ENCODE results near the gene POU2F1.

The POU2F1 gene

DNA sequence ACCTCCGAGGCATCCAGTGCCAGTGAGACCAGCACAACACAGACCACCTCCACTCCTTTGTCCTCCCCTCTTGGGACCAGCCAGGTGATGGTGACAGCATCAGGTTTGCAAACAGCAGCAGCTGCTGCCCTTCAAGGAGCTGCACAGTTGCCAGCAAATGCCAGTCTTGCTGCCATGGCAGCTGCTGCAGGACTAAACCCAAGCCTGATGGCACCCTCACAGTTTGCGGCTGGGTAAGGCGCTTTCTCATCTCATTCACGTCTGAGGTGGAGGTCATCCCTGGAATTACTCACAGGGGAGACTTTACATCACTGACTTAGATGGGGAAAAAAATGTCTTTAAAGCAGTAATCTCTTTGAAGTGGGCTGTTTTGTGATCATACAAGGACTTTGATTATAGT is 191.4 kb downstream of the POU2F1 start:
- in situ Hi-C loops (cut with MboI; ENCODE audit: low sequenced_read_pairs): no loop called here

DNA sequence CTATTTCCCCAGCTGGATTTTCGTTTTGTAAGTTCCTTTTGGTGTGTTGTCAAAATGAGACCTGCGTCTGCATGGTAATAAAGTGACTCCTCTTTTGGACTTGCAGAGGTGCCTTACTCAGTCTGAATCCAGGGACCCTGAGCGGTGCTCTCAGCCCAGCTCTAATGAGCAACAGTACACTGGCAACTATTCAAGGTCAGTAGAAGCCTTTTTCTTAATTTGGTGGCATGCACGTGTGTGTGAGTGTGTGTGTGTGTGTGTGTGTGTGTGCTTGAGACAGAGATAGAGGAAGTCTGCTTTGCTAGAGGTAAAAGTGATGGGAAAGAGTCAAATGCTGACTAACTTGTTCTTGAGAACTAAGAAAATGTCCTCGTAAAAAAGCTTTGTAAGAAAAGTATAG is 192.2 kb downstream of the POU2F1 start:
- in situ Hi-C loops (cut with MboI; ENCODE audit: low sequenced_read_pairs): no loop called here

DNA sequence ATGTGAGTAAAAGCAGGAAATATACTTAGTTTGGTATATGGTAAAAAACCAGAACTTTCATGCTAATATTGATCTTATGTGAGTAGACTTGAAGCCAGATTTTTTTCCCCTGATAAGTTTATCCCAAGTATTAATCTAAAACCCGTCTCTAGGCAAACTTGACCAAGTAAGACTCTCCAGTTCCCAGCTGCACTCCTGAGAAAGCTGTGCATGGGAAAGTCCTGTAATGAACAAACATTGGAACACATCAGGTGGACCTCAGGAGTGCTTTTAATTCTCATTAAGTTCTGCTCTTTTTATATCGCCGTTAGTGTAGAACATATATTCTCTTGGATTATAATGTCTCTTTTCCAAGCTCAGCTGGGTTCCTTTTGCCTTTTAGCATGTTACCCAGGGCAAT is 192.6 kb downstream of the POU2F1 start:
- in situ Hi-C loops (cut with MboI; ENCODE audit: low sequenced_read_pairs): no loop called here

DNA sequence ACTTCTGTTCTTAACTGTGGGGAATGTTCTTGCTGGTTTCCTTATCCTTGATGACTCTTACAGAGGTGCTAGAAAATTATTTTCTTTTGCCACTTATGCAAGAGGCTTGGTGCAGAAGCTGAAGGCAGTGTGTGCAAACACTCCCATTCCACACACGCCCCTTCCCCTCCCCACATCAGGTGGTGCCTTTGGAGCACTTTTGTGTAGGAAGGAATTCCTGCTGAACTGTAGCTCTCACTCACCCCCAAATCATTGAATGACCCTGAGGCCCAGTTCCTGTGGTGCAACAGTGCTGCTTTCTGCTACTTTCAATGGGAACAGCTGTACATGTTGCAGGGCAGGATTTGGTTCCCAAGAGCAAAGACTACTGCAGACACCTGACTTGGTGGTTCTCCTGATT is 195.8 kb downstream of the POU2F1 start:
- in situ Hi-C loops (cut with MboI; ENCODE audit: low sequenced_read_pairs): no loop called here

DNA sequence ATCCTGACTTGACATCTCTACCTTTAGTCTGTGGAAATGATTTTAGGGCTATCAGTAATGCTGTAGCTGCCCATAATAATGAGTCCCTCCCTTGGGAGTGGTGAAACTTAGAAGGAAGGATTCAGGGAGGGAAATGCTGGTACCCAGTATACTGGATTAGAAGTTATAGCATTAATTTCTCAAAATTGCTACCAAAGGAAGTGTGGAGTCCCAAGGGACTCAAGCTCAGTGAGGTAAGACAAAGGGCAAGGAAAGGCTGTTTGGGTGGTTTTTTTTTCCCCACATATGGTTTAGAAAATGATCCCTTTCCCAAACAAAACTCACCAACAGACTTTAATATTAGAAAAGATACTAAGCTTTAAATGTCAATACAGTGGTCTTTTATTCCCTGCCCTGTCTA is 197.7 kb downstream of the POU2F1 start:
- in situ Hi-C loops (cut with MboI; ENCODE audit: low sequenced_read_pairs): no loop called here

DNA sequence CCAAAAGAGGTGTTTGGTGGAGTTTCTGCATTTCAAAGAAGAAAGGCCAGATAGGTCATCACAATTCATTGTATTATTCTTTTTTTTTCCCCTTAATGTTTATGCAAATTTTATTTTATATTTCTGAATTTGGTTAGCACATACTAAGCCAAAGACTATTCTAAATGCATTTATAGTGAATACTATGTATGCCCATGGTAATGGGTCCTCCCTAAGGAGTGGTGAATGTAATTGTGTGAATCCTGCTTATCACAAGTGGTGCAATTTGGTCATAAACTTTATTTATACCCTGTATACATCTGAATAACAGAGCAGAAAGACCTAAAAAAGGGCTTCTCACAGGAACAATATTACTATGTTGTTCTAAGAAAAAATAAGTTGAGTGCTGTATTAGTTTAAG is 198.6 kb downstream of the POU2F1 start:
- in situ Hi-C loops (cut with MboI; ENCODE audit: low sequenced_read_pairs): no loop called here

DNA sequence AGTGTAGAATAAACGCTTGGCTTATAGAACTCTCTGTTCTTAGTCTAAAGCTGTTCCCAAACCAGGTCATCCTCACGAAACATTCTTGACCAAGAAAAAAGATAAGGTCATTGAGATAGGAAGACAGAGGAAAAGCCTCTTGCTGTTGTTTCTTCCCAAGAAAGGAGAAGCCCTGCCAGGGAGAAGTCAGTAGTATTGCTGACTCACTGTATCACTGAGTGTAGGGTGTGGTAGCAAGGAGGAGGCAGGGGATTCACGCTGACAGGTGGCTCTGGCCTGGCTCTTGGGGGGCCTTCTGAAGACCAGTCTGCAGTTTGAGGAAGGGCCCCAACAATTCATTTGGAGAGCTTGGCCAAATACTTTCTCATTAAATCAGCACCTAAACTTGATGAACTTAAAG is 199.8 kb downstream of the POU2F1 start:
- in situ Hi-C loops (cut with MboI; ENCODE audit: low sequenced_read_pairs): no loop called here

DNA sequence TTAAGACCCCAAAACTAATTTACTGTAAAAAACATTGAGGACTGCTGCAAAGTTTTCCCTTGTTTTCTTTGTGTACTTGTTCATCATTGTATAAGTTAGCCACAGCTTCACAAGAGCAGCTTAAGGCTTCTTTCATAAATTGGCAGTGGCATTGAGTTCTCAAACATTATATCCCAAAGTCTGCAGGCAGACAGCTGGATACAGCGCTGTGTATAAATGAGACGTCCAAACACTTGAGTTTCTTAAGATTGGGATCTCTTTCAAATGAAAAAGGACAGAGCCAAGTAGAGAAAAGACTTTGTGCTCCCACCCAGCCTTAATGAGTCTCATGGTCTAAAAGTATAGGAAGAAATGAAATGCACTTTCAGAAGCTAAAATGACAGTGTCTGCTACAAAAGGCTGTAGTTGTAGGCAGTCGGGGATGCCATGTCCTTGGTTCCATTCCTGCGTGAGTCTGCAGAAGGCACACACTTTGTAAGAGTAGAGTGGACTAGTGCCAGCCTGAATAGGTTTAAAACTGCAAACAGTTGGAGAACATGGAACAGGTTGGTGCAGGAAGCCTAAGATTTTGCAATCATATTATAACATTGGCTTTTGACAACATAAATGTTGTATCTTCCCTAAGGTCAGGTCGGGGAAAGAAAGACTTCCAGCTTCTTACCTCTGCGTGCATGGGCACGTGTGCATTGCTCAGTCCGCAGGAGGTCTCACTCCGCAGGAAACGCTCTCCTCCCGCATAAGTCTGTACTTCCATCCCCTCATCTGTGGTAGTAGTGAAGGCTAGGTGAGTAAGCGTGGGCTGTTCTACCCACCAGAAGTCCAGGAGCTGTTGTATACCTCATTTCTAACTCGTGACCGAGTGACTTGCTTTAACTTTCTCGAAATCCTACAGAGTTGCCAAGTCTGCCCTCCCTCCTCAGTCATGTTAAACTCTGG is 203.3 kb downstream of the POU2F1 start:
- in situ Hi-C loops (cut with MboI; ENCODE audit: low sequenced_read_pairs): no loop called here

DNA sequence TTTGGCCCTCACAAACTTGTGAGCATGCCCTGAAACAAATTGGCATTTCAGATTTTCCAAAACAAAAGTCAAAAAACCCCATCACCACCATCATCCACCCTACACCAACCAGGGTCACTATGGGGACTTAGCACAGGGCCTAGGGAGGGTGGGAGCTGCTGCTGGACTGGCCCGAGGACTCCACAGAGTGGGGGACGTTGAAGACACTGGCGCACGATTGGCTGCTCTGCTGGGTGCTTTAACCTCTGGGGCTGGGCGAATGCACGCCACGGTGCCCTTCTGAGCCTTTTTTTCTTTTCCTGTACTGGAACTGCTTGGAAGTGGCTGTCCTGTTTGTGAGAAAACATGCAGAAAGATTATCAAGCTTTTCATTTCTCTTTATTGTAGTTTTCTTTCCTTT is 204.8 kb downstream of the POU2F1 start:
- in situ Hi-C loops (cut with MboI; ENCODE audit: low sequenced_read_pairs): loop anchor here (25.0 kb wide), 2 partner anchors 163 to 262 kb away; no protein-coding TSS in a partner anchor

DNA sequence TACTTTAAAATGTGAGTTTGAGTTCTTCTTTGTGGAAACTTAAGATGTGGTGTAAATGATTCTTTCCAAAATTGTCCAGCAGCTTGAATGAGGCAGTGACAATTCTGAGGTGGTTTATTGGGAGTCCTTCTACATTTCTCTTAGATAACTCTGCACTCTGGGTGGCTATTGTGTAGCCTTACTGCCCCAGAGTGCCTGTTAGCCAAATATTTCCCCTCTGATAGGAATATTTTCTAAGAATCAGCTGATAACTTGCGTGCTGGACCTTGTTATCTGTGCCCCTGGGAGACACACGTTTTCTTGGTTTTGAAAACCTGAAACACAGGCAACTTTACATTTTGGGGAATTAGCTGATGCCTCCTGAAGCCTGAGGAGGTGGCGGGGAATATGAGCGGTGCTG is 206.0 kb downstream of the POU2F1 start:
- in situ Hi-C loops (cut with MboI; ENCODE audit: low sequenced_read_pairs): loop anchor here (25.0 kb wide), 2 partner anchors 164 to 261 kb away; no protein-coding TSS in a partner anchor

DNA sequence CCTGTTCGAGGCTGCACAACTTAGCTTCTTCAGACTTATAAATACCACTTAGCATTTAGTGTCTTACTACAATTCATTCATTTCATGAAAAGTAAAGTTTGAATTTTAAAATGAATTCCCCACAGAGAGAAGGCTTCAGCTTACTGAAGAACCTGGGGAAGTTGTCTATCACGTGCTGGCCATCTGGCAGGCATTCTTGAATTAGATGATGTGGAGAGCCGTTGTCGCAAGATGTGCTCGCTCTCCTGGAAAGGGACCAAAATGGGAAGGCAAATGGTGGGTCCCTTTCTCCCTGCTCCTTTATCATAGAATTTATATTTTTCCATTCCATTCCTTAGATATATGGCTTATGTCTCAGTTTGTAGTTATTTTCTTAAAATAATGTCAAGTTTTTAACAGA is 207.2 kb downstream of the POU2F1 start:
- in situ Hi-C loops (cut with MboI; ENCODE audit: low sequenced_read_pairs): loop anchor here (25.0 kb wide), 2 partner anchors 166 to 259 kb away; no protein-coding TSS in a partner anchor

DNA sequence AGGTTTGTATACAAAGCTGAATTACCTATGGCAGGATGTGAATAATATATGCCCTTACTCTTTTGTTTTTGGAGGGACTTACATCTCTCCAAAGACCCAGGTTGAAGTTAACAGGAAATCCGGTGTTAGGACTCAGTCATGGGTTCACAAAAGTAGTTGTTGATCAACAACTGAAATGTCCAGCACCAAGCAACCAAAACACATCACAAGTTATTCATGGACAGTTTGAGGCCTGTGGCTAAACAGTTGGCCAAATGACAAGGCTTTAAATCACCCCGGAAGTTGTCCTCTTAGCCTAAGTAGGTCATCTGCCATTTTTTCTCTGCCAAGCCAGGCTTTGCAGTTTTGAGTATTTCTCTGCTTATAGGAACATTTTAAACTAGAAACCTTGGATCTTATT is 207.7 kb downstream of the POU2F1 start:
- in situ Hi-C loops (cut with MboI; ENCODE audit: low sequenced_read_pairs): loop anchor here (25.0 kb wide), 2 partner anchors 166 to 259 kb away; no protein-coding TSS in a partner anchor

DNA sequence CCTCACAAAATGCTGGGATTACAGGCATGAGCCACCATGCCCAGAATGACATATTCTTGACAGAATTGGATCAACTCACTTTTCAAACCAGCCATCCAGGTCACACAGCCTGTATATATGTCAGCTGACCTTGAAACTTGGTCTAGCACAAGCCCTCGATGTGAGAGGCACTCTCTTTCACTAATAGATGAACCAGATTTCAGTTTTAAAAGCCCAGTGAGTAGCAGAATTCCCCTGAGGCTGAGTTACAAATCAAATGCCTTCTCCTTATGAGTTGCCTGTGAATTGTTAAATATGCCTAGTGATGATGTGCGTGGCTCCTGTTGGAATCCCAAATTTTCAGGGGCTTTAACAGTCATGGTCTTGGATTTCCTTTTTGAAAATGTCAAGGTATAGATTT is 208.9 kb downstream of the POU2F1 start:
- in situ Hi-C loops (cut with MboI; ENCODE audit: low sequenced_read_pairs): loop anchor here (25.0 kb wide), 2 partner anchors 167 to 258 kb away; no protein-coding TSS in a partner anchor

DNA sequence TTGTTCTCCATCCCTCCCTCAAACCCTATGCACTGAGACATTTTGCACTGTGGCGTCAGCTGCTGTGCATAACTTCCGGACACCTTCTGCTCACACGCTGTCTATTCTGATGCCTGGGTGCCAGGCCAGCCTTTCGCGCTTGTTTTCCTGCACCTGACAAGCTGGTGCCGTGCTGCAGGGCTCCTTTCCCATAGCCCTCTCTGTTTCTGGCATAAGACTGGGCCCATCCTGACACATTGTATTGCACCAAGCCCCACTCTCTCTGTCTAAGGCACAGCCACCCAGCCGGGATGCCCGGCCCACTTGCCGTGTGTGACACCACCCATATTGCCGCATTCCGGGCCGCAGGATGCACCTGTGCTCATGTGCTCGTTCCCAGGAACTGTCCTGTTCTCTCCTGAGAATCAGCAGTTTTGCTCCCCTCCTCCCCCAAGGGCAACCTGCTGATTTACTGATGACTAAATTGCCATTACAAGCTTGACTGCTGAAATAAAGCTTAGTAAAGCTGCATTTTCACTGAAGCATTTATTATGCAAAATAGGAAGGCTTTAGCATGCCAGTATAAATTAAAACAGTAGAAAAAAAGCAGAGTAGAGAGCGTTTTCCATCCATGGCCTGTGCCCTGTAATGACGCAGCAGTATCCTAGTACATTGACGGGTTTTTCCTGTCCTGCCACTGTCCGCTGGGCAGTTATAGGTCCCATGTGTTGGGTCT is 209.6 kb downstream of the POU2F1 start:
- in situ Hi-C loops (cut with MboI; ENCODE audit: low sequenced_read_pairs): loop anchor here (25.0 kb wide), 2 partner anchors 168 to 257 kb away; no protein-coding TSS in a partner anchor

DNA sequence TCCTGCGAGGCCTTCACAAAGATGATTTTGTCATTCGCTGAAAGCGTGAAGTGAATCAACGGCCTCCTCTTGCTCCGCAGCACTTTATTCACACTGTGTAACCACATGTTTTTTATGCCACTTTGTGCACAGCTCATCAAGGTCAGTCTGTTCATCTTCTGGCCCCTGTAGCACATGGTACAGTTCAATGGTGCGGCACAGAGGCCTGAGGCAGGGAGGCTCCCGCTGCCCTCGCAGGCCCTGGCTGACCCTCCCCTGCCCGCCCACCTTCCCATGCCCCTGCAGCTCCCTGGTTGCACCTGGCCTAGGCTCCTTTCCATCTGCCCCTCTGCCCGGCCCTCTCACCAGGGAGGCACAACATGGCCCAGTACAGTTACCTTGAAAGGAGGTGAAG is 210.2 kb downstream of the POU2F1 start:
- in situ Hi-C loops (cut with MboI; ENCODE audit: low sequenced_read_pairs): loop anchor here (25.0 kb wide), 2 partner anchors 169 to 256 kb away; no protein-coding TSS in a partner anchor

DNA sequence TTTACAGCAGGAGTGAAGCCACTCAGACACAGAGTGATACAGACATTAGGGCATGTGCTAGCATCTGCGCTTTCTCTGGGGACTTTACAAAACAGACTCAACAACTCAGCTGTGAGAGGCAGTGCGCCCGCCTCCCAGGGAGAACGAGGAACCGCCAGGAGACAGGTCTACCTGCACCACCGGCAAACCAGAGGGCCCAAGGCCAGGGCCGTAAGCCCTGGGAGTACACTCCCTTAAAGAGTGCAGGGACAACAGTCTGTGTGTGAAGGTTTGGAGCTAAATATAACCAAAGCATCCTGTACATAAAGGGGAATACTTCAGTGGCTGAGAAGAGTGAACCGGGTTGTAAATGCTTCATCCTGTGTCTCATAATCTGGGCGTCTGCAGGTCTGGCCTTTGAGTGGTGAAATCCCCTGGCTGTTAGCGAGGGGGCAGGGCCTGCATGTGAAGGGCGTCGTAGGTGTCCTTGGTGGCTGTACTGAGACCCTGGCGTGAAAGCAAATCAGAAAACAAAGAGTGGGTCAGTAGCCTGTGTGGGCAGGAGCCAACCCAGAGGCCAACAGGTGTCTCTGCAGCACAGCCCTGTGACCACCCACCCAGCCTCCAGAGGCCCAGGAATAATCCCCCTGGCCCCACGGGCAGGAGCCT is 210.7 kb downstream of the POU2F1 start:
- in situ Hi-C loops (cut with MboI; ENCODE audit: low sequenced_read_pairs): loop anchor here (25.0 kb wide), 2 partner anchors 169 to 256 kb away; no protein-coding TSS in a partner anchor

DNA sequence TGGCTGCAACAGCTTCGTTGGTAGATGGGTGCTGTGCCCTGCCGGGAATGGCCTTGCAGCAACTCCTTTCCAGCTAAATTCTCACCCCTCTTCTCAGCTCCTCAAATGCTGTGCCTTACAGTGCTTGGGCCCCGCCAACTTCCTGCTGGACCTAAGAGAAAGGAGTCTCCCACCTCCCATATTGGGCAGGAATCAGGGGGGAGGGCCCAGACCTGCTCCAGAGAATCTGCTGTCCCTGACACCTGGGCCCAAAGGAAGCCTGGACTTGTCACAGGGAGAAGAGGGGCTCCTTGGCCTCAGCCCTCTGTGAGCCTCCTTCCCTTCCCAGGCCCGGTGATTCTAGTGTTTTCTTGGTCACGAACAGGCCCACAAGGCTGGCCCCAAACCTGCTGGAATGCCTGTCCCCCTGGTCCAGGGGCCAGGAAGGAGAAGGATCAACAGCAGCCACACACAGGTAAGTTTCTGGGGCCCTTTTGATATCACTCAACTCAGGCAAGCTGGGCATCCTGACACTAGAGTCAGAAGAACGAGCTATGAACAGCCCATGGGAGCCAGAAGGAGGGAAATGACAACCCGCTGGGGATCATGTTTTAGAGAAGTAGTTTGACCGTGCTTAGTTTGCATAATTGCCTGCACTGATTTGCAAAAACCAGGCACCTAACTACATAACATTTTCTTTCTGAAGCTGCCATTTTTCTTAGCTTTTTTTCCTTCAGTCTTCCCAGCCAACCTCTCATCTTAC is 211.4 kb downstream of the POU2F1 start:
- in situ Hi-C loops (cut with MboI; ENCODE audit: low sequenced_read_pairs): loop anchor here (25.0 kb wide), 2 partner anchors 170 to 255 kb away; no protein-coding TSS in a partner anchor

DNA sequence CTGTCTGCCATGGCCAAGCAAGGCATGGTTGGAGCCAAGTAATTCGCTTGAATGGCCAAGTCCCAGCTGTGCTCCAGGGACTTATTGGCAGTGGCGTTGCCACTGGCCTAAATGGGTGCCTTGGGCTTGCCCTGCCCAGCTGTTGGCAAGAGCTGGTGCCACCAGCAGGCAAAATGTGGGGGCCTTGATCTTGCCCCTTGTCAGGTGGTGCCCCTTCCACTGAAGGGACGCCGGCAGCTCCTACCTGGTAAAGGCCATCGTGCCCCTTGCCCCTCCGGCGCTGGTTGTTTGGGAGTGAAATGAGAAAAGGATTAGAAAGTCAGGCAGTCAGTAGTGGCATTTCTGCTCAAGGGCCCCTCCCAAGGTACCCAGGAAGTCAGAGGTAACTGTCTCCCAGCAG is 212.1 kb downstream of the POU2F1 start:
- in situ Hi-C loops (cut with MboI; ENCODE audit: low sequenced_read_pairs): loop anchor here (25.0 kb wide), 2 partner anchors 170 to 255 kb away; no protein-coding TSS in a partner anchor

DNA sequence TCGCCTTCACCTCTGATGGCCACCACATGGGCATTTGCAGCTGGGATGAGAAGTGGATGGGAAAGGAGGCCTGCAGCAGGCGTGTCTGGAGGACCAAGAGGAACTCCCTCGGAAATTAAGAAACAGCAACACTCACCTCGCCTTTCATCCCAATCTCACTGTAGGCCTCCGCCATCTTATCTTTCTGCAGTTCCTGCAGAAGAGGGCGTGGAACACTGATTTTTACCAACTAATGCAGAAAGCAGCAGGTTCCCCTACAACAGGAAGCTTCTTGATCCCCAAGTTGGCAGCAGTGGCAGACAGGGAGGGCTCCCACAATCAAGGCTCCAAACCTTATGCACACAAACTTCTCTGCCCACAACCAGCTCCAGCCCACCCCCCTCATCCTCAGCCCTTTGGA is 213.2 kb downstream of the POU2F1 start:
- in situ Hi-C loops (cut with MboI; ENCODE audit: low sequenced_read_pairs): loop anchor here (25.0 kb wide), 2 partner anchors 172 to 253 kb away; no protein-coding TSS in a partner anchor

DNA sequence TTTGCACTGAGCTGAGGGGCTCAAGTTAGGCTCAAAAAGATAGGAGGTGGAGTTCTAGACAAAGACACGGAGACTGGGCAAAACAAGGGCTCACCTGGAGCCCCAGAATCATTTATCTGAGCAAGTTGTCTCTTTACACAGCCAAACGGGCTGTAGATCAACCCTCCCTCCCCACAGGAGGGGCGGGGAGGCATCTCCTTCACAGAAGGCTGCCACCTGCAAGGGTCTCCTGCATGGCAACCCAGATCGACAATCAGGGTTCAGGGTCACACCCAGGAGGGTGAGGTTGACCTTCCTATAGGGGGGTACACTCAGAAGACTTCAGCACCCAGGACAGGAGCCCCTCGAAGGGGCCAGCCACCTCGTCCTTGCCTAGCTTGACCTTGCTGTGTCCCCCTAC is 213.6 kb downstream of the POU2F1 start:
- in situ Hi-C loops (cut with MboI; ENCODE audit: low sequenced_read_pairs): loop anchor here (25.0 kb wide), 2 partner anchors 172 to 253 kb away; no protein-coding TSS in a partner anchor

All from HL-60/S4 treated with phorbol 12-myristate 13-acetate at 8.2 ng/mL for 4 days and 3 days (cell line).